ENCODE results near the gene MMP24OS.

DNA sequence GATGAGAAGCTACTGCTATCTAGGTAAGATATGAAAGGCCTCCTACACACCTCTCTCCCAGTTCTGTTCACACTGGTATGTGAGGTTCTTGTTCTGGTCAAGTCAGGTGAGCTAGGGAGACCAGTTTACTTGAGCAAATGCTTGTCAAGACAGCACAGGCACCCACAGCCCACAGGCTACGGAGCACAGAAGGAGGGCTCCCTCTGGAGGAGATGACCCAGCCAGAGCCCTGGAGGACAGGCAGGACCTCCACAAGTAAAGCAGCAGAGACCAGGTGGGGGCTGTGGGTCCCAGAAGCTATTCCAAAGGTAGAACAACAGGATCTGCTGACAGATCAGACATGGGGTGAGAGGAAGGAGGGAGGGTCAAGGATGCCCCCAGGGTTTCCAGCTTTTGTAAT, 13.2 kb downstream of the MMP24OS start:
- TF ChIP-seq, protein P1, sequence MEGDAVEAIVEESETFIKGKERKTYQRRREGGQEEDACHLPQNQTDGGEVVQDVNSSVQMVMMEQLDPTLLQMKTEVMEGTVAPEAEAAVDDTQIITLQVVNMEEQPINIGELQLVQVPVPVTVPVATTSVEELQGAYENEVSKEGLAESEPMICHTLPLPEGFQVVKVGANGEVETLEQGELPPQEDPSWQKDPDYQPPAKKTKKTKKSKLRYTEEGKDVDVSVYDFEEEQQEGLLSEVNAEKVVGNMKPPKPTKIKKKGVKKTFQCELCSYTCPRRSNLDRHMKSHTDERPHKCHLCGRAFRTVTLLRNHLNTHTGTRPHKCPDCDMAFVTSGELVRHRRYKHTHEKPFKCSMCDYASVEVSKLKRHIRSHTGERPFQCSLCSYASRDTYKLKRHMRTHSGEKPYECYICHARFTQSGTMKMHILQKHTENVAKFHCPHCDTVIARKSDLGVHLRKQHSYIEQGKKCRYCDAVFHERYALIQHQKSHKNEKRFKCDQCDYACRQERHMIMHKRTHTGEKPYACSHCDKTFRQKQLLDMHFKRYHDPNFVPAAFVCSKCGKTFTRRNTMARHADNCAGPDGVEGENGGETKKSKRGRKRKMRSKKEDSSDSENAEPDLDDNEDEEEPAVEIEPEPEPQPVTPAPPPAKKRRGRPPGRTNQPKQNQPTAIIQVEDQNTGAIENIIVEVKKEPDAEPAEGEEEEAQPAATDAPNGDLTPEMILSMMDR (IDR thresholded peaks at IDR 0.05) = no peak
- no peak for TF ChIP-seq POLR2AphosphoS5 (IDR thresholded peaks at IDR 0.05)

Data from breast epithelium (tissue), 3 donors.